AG04450 (cell line): ENCODE measurements around the gene RAG2. TPM values are rescaled to one million over a fixed set of nuclear protein-coding genes. Genes with fewer than 3 reads are reported as not detected.
"Not testable (repeated sequence)": the region's sequence is repeated elsewhere in the genome, so short reads cannot be mapped to it uniquely, and the experiment has no call there.

ENCODE experiments used
- CTCF ChIA-PET: fragments of 300-600, 350-600 bp; formaldehyde crosslinking; extraction: SDS; loops from one replicate; lab custom pipeline; 2022; ENCODE audit warnings: antibody characterized with exemption, inconsistent platforms; lab: Charles Lee
- POLR2A ChIA-PET: fragments of 350-600 bp; formaldehyde crosslinking; extraction: SDS; loops from one replicate; lab custom pipeline; 2021; ENCODE audit warnings: antibody characterized with exemption, inconsistent platforms; lab: Yijun Ruan, JAX
- DNase-seq: peaks from one replicate; pipeline ENCODE4 v3.0.0-alpha.2; 2011; ENCODE audit warnings: low read depth, low spot score
- H3K27ac ChIP-seq: one replicate; pipeline ENCODE4 v1.5.1; 2012; ENCODE audit warnings: low read depth, low read length, control low read depth
- H3K27me3 ChIP-seq: one replicate; pipeline ENCODE4 v1.6.0; 2012; ENCODE audit warnings: low read length; ENCODE audit not compliant: control insufficient read depth, insufficient read depth
- H3K4me3 ChIP-seq: 2 replicates; pipeline ENCODE4 v1.5.1; 2011; ENCODE audit warnings: mild to moderate bottlenecking, low read depth, low read length, control low read depth
- H3K9me3 ChIP-seq: 2 replicates; pipeline ENCODE4 v1.5.1; 2012; ENCODE audit warnings: low read length; ENCODE audit not compliant: control insufficient read depth, insufficient read depth
- CTCF ChIP-seq: IDR thresholded peaks from 2 replicates; pipeline ENCODE4 v1.5.1; 2011; ENCODE audit warnings: low read depth, low read length, control low read depth, inconsistent platforms
- polyA plus RNA-seq: library from polyadenylated mRNA; depleted of rRNA; stranded (reverse); fragments of >200 nt; gene quantifications from 2 replicates; pipeline ENCODE4 v1.2.3, GENCODE V29; 2011; rRNA removed

The RAG2 gene
- polyA plus RNA-seq, 1 experiment: not detected

DNA sequence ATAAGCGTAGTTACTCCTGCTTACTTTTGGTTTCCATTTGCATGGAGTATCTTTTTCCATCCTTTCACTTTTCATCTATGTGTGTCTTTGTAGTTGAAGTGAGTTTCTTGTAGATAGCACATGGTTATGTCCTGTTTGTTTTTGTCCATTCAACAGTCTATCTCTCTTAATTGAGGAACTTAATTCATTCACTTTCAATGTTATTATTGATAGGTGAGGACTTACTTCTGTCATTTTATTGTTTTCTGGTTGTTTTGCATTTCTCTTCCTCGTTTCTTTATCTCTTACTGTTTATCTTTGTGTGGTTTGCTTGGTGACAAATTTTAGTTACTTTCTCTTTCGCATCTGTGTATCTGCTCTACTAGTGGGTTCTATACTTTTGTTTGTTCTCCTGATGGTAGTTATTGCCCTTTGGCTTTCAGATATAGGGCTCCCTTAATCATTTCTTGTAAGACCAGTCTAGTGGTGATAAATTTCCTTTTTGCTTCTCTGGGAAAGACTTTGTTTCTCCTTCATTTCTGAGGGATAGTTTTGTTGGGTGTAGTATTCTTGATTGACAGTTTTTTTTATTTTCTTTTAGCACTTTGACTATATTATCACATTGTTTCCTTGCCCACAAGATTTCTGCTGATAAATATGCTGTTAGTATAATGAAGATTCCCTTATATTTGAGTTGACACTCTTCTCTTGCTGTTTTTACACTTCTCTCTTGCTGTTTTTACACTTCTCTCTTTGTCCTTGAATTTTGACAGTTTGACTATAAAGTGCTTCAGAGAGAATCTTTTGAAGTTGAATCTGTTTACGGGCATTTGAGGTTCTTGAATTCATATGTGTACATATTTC lies 39.2 kb downstream of the RAG2 start:
- no peak for DNase-seq
- TF ChIP-seq CTCF: no peak
- Histone ChIP-seq H3K27ac (no peak overlapping the region), H3K4me3 (no peak overlapping the region), H3K9me3 (no peaks in the 10 kb centered on the region), H3K27me3 (no peaks in the 10 kb centered on the region)
- ChIA-PET POLR2A (no interaction called here), CTCF (interaction anchor here (0.7 kb wide), 1 partner anchor 9 kb away, joined by 3 read pairs; no protein-coding TSS in a partner anchor)

GRCh38 chr11:36557991-36558390 lies 40.0 kb downstream of the RAG2 start:
- Histone ChIP-seq H3K9me3 (no peaks in the 10 kb centered on the region), H3K27me3 (no peaks in the 10 kb centered on the region), H3K27ac (no peak overlapping the region), H3K4me3 (no peak overlapping the region)
- CTCF ChIA-PET: no interaction called here
- POLR2A ChIA-PET: no interaction called here
- TF ChIP-seq CTCF: no peak
- no peak for DNase-seq

DNA sequence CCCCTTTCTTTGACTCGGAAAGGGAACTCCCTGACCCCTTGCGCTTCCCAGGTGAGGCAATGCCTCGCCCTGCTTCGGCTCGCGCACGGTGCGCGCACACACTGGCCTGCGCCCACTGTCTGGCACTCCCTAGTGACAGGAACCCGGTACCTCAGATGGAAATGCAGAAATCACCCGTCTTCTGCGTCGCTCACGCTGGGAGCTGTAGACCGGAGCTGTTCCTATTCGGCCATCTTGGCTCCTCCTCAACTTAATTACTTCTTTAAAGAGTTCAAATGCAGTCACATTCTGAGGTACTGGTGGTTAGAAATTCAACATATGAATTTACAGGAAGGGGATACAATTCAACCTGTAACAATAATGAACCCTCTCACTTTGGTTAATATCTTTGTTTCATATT lies 40.6 kb downstream of the RAG2 start:
- CTCF ChIA-PET, H3K9me3 ChIP-seq, H3K27ac ChIP-seq, DNase-seq, POLR2A ChIA-PET, H3K27me3 ChIP-seq, H3K4me3 ChIP-seq: not testable (repeated sequence)

- ChIA-PET POLR2A (no interaction called here), CTCF (interaction anchor here (0.6 to 1.3 kb wide), 3 partner anchors 9 to 196 kb away, joined by 3 read pairs; no protein-coding TSS in a partner anchor)
- no peak overlapping the region for H3K4me3 ChIP-seq
- H3K27me3 ChIP-seq: no peaks in the 10 kb centered on the region
- H3K9me3 ChIP-seq: no peaks in the 10 kb centered on the region
- TF ChIP-seq CTCF: no peak
- no peak overlapping the region for H3K27ac ChIP-seq
- no peak for DNase-seq
Observed at GRCh38 chr11:36550385-36551115, 47.5 kb downstream of the RAG2 start.

Other genes with a start within 250 kb of the RAG2 start
- gene TRAF6, start 88.0 kb downstream of the RAG2 start, polyA plus RNA-seq: 9.1 and 10.0 TPM in 2 replicates
- gene RAG1, start 30.2 kb downstream of the RAG2 start, polyA plus RNA-seq: 0.33 and 0.52 TPM in 2 replicates
- 40.6 and 56.2 TPM in 2 replicates for gene IFTAP, start 3.7 kb downstream of the RAG2 start, polyA plus RNA-seq